HG03439 (cell line): ENCODE measurements around the gene CDCA8.

ENCODE experiments used
- ATAC-seq: cut with Tn5 transposase; IDR thresholded peaks from one replicate; pipeline ENCODE4 v1.9.1; 2021; ENCODE audit warnings: mild to moderate bottlenecking, moderate library complexity; ENCODE audit not compliant: unreplicated experiment

Gene CDCA8

DNA sequence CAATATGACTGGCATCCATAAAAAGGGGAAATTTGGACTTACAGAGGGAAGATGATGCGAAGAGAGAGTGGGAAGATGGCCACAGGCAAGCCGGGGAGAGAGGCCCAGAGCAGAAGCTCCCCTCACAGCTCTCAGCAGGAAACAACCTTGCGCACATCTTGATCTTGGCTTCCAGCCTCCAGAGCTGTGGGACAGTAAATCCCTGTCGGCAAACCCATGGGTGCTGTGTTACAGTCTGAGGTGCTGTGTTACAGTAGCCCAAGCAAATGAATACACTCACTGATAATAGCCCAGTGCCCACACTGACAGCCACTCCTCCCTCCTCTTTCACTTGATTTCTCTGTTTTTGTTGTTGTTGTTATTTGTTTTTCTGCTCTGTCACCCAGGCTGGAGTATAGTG, 22.4 kb downstream of the CDCA8 start:
- no peak for ATAC-seq

GRCh38 chr1:37716321-37716720, 24.0 kb downstream of the CDCA8 start:
- ATAC-seq = no peak

DNA sequence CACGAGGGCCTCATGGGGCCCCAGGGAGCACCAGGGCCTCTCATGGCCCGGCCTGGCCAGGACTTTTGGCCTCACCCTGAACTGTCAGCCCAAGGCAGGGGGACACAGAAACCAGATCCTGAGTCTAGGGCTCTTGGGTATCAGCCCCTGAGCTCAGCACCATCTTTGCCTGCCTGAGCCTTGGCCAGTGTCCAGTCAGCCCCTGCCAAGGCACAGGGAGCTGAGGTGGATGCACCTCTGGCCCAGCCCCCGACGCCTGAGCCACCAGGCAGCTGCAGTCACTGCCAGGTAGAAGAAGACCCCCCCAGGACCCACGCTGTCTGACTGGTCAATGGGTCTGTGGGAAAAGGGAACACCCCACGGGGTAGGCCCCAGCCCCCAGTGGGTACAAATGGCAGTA, 25.3 kb downstream of the CDCA8 start:
- ATAC-seq = no peak

DNA sequence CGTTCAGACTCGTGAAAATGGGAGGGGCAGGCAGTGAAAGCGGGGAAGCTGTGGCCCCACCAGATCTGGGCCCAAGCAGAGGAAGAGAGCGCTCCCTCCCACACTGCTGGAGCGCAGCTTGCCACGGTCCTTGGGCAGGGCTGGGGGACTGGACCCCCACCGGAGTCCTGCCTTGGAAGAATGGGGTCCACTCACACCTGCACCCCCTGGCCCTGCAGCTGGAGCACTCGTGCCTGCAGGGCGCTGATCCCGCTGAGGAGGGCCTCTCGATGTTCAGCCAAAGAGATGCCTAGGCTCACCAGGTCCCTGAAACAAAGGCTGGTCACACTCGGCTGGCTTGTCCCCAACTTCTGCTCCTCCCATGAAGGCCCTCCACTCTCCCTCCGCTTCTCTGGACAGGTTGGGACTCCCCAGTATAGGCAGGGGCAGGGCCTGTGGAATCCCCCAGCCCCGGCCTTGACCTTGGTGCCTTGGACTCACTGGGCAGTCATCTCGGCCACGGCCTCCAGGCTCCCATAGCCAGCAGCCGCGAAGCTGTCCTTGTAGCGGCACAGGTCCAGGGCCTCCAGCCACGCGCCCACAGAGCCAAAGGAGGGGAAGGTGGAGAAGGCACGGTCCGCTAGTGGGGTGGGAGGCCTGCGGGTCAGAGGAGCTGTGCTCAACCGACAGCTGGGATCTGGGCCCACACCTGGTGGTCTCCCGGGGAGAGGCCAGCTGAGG, 26.0 kb downstream of the CDCA8 start:
- ATAC-seq = no peak

- ATAC-seq = no peak
These were observed 26.7 kb downstream of the CDCA8 start for GRCh38 chr1:37718901-37719571.

DNA sequence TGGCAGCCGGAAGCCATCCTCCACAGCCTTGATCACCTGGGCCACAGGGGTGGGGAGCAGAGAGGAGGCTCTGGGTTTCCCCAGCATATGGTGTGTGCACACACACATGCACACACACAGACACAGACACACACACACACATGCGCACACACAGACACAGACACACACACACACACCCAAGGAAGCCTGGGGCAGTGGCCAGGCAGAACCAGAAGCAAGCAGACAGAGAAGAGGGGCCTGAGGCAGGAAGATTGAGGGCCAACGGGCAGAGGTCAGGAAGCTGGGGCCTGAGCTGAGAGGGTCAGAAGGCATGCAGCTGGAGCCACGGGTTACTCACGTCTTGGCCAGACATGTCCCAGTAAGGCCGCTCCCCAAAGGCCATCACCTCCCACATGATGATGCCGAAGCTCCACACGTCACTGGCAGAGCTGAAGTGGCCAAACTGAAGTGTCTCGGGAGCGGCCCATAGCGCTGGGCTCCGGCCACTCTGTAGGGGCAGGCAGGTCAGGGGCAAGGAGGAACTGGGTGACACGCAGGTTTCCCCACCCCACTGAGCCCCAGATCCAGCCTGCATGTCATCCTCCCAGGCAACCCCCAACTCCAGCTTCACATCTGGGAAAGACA, 27.4 kb downstream of the CDCA8 start:
- no peak for ATAC-seq

- ATAC-seq = no peak
These were observed 28.2 kb downstream of the CDCA8 start for GRCh38 chr1:37720231-37721130.

DNA sequence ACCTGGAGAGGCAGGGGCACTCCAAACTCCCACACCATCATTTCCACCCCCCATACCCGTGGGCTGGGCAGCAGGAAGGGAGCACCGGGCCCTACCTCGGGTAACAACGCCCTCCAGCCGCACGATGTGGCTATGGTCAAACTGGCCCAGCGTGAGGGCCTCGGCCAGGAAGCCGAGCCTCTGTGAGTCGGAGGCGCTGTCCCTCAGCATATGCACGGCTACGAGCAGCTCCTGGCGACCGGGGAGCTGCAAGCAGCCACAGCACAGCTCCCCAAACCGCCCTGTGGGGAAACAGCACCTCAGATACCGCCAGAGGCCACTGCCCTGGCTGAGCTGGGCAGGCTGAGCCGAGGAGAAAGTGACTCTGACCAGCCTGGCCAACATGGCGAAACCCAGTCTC, 29.2 kb downstream of the CDCA8 start:
- no peak for ATAC-seq

DNA sequence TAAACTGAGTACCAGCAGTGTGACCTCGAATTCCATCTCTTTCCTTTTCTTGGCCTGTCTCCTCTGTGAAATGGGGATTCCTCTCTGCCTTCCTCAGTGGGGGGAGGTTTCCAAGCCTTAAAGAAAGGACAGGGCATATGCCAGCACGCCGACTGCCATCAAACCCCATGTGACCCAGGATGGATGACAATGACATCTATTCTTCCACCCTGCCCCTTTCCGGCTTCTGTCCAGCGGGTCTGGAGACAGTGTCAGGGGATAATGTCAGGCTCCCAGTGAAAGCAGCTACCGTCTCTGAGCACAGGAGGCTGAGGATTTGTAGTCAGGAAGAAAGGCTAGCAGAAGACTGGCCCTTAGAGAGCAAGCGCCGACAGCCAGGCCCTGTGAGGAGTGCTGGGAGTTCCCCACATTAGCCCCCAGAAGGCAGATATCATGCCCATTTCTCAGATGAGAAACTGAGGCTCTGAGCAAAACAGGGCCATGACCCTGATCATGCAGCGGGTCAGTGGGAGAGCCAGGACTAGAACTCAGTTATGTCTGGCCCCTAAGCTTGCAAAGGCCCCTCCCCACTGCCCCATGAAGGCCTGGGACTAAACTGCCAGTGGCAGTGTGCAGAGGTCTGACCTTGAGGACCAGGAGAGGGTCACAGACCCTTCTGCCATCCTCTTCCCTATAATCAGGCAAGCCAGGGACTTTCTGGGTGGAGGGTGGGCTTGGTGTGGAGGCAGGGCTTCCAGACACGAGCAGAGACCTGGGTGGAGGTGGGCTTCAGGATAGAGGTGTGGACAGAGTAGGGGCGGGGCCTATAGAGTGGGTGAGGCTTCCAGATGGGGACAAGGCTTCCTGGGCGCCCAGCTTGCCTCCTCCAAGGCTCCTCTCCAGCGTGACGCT, 30.1 kb downstream of the CDCA8 start:
- no peak for ATAC-seq

- ATAC-seq = no peak
These were observed 30.7 kb downstream of the CDCA8 start for GRCh38 chr1:37723072-37723389.

DNA sequence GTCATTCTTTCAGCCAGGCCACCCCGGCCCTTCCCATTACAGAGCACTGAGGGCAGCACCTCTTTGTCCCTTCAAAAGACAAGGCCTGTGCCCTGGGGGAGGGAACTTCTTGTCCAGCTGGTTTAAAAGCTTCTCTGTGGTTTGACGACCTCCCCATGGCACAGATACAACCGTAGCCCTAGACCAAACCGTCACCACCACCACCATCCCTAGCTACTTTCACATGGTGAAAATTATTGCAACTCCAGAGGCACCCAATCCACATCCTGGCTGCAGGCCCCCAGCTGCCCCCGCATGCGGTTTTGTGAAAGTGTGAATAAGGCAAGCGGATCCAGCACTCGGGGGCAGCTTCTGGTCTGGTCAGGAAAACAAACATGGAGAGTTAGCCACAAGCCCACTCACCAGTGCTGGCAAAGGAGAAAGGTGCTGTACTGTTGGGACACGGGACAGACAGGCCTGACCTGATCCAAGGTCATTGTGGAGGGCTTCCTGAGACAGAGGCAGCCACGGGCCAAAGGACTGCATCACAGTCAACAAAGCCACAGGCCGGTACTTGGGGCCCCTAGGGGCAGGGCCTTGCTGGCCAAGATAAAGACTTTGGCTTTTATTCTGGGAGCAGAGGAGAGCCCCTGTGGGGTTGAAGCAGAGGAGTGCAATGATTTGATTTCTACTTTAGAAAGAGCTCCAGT, 31.2 kb downstream of the CDCA8 start:
- no peak for ATAC-seq

- ATAC-seq = no peak
These were observed 32.3 kb downstream of the CDCA8 start for GRCh38 chr1:37724575-37724974.

- no peak for ATAC-seq
These were observed 33.7 kb downstream of the CDCA8 start for GRCh38 chr1:37725851-37726613.

GRCh38 chr1:37726751-37727585, 34.7 kb downstream of the CDCA8 start:
- no peak for ATAC-seq

GRCh38 chr1:37728416-37728815, 36.1 kb downstream of the CDCA8 start:
- ATAC-seq = no peak

DNA sequence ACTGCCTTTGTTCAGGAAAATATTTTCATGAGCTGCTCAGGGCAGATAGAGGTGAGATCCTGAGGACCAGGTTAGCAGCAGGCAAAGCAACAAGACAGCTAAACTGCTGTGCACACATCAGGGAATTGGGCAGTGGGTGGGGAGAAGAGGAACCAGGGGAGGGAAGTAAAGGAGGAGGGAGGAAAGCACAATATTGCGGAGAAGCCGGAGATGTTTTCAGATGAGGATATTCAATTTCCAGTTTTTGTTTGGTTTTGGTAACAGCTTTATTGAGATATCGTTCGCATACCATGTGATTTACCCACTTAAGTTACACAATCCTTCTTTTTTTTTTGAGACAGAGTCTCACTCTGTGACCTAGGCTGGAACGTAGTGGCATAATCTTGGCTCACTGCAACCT, 38.1 kb downstream of the CDCA8 start:
- ATAC-seq = no peak

- no peak for ATAC-seq
These were observed 39.1 kb downstream of the CDCA8 start for GRCh38 chr1:37731312-37732019.
